Chondrocyte (in vitro differentiated cells): ENCODE data around the gene PCID2. TPM values are rescaled to one million over a fixed set of nuclear protein-coding genes. Genes with fewer than 3 reads are reported as not detected.

ENCODE experiments used
- DNase-seq: peaks from one replicate; pipeline ENCODE4 v3.0.0; 2021; ENCODE audit warnings: mixed read lengths, low spot score
- H3K27ac Mint-ChIP-seq: one replicate; pipeline ENCODE4 v1.8.0; 2021; ENCODE audit warnings: mild to moderate bottlenecking, moderate library complexity, mixed read lengths; ENCODE audit not compliant: unreplicated experiment
- H3K27me3 Mint-ChIP-seq: 2 replicates; pipeline ENCODE4 v1.8.0; 2021; ENCODE audit warnings: low read depth, mixed read lengths
- H3K36me3 Mint-ChIP-seq: 2 replicates; pipeline ENCODE4 v1.8.0; 2021; ENCODE audit warnings: low read depth, mixed read lengths
- H3K4me1 Mint-ChIP-seq: 2 replicates; pipeline ENCODE4 v1.8.0; 2021; ENCODE audit warnings: low read depth, mild to moderate bottlenecking, mixed read lengths
- H3K4me3 Mint-ChIP-seq: one replicate; pipeline ENCODE4 v1.8.0; 2021; ENCODE audit warnings: mild to moderate bottlenecking, moderate library complexity, mixed read lengths; ENCODE audit not compliant: unreplicated experiment
- H3K9me3 Mint-ChIP-seq: 2 replicates; pipeline ENCODE4 v1.8.0; 2021; ENCODE audit warnings: low read depth, mixed read lengths
- total RNA-seq: library from RNA; stranded (reverse); gene quantifications from 3 replicates; pipeline ENCODE4 v1.2.1, GENCODE V29; 2021
- TF ChIP-seq, protein P1 (sequence below): fragments of 200-600 bp; sonication (generic); IDR thresholded peaks from 2 replicates; pipeline ENCODE4 v1.5.0; 2021; ENCODE audit warnings: antibody characterized with exemption, mild to moderate bottlenecking, moderate library complexity

PCID2 gene
- total RNA-seq, 1 donor from 2014 or later = 32.9 TPM

DNA sequence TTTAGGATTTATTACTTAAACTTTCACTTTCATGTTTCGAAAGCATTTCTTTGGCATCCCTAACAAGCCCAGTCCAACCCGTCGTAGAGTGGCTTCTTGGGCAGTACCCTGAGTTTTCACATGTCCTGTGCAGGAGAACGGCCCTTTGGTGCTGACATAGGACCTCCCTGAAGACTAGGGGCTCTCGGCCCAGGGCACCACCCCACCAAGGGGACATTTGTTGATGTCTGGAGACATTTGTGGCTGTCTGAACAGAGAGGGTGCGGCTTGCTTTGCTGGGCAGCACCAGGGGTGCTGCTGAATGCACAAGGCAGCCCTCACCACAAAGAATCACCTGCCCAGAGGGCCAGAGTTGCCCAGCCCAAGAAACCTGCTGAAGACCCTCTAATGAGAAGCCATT lies 31.5 kb upstream of the PCID2 start:
- Mint-ChIP-seq H3K9me3 (no peaks in the 10 kb centered on the region), H3K4me3 (no peak overlapping the region), H3K4me1 (no peaks in the 10 kb centered on the region), H3K36me3 (peaks cover 30% of the 10 kb centered on the region), H3K27me3 (no peaks in the 10 kb centered on the region), H3K27ac (no peak overlapping the region)
- no peak for DNase-seq
- TF ChIP-seq, protein P1, sequence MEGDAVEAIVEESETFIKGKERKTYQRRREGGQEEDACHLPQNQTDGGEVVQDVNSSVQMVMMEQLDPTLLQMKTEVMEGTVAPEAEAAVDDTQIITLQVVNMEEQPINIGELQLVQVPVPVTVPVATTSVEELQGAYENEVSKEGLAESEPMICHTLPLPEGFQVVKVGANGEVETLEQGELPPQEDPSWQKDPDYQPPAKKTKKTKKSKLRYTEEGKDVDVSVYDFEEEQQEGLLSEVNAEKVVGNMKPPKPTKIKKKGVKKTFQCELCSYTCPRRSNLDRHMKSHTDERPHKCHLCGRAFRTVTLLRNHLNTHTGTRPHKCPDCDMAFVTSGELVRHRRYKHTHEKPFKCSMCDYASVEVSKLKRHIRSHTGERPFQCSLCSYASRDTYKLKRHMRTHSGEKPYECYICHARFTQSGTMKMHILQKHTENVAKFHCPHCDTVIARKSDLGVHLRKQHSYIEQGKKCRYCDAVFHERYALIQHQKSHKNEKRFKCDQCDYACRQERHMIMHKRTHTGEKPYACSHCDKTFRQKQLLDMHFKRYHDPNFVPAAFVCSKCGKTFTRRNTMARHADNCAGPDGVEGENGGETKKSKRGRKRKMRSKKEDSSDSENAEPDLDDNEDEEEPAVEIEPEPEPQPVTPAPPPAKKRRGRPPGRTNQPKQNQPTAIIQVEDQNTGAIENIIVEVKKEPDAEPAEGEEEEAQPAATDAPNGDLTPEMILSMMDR = no peak

DNA sequence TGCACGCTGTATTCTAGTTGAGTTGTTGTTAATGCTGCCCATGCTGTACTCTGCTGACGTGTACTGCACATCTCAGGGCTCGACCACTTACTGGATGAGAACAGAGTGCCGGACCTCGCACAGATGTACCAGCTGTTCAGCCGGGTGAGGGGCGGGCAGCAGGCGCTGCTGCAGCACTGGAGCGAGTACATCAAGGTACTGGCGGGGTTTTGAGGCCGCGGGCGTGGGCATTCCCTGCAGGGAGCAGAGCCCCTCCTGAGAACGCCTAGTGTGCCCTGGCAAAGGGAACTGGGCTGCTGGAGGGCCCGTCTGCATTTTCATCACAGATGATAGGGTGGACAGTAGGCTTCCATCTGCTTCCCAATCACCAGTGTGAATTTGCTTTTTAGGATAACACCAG lies 30.9 kb upstream of the PCID2 start:
- no peaks in the 10 kb centered on the region for H3K4me1 Mint-ChIP-seq
- H3K36me3 Mint-ChIP-seq = peaks cover 28% of the 10 kb centered on the region
- no peak overlapping the region for H3K4me3 Mint-ChIP-seq
- DNase-seq = no peak
- no peak overlapping the region for H3K27ac Mint-ChIP-seq
- TF ChIP-seq, protein P1 = no peak
- H3K27me3 Mint-ChIP-seq = no peaks in the 10 kb centered on the region
- H3K9me3 Mint-ChIP-seq = no peaks in the 10 kb centered on the region

DNA sequence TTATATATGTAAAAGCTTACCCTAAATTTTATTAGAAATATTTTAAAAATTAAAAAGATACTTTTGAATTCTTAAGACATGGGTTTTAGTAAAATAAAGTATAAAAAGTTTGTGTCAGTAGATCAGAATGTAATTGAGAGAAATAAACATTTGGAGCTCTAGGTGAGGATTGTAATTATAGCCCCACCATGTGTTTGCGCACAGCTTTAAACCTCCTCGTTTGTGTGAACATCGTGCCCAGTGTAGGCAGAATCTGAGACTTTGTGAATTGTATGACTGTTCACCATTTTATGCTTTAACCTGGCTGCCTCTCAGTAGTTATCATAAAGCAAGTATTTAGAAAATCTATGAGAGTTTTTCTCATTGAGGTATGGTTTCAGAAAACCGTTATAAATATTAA lies 30.1 kb upstream of the PCID2 start:
- Mint-ChIP-seq H3K9me3 (no peaks in the 10 kb centered on the region), H3K27ac (no peak overlapping the region), H3K4me3 (no peak overlapping the region), H3K36me3 (peaks cover 24% of the 10 kb centered on the region), H3K27me3 (no peaks in the 10 kb centered on the region), H3K4me1 (no peaks in the 10 kb centered on the region)
- TF ChIP-seq, protein P1 = no peak
- DNase-seq = no peak

DNA sequence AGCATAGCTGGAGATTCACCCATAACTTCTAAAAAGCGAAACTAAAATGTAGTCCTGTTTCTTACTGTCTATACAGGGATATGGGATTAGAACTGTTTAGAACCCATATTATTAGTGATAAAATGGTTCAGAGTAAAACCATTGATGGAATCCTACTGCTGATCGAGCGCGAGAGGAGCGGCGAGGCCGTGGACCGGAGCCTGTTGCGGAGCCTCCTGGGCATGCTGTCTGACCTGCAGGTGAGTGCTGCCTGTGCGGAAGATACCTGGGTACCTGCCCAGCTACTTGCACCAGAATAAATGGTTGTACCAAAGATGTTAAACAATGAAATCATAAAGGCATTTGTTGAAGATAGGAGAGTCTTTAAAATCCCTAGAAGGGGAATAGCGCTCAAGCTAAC lies 24.6 kb upstream of the PCID2 start:
- DNase-seq = no peak
- Mint-ChIP-seq H3K4me1 (no peaks in the 10 kb centered on the region), H3K27ac (no peak overlapping the region), H3K4me3 (no peak overlapping the region), H3K36me3 (peaks cover 32% of the 10 kb centered on the region), H3K9me3 (no peaks in the 10 kb centered on the region), H3K27me3 (no peaks in the 10 kb centered on the region)
- TF ChIP-seq, protein P1 = no peak

DNA sequence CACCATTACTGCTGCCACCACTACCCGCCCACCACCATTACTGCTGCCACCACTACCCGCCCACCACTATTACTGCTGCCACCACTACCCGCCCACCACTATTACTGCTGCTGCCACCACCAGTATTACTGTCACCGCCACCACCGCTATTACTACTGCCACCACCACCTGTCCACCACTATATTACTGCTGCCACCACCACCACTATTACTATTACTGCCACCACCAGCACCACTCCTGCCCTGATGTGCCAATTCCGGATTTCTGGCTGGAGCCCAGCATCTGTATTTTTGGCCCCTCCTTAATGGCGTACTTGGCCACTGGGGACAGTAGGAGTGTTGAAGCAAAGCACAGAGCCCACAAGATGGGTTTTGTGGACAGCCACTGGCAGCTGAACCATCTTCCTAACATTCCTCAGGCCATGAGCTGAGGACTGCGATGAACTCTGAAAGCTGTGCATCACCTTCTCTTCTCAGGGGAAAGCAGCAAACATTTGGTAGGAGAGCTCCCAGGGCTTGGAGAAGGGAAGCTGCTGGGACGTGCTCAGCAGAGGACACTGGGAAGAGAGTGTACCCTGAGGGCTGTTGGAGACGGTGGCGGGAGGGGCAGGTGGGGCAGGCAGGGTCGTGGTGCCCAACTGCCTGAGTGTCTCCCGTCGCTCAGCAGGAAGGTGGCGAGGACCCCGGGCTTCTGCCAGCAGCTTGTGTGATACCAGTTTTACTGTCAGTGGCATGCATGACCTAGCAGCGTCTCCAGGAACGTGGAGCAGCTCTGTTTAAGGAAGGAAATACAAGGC lies 23.9 kb upstream of the PCID2 start:
- DNase-seq = no peak
- Mint-ChIP-seq H3K4me1 (no peaks in the 10 kb centered on the region), H3K27ac (peak overlapping the region; percentile 12), H3K4me3 (no peak overlapping the region), H3K27me3 (no peaks in the 10 kb centered on the region), H3K36me3 (peaks cover 34% of the 10 kb centered on the region), H3K9me3 (no peaks in the 10 kb centered on the region)
- TF ChIP-seq, protein P1 = no peak
